DND-41 (cell line): ENCODE results near the gene CKAP2L.

Experiments
- ATAC-seq: fragments of 200-7000 bp; cut with Tn5 transposase; 3 replicates; pipeline ENCODE4 v1.9.1; 2021; ENCODE audit warnings: low read depth; ENCODE audit not compliant: insufficient read depth
- DNase-seq: peaks from one replicate; pipeline ENCODE4 v3.0.0-alpha.2; 2020
- H2AFZ ChIP-seq: 2 replicates; pipeline ENCODE4 v1.6.0; 2012; ENCODE audit warnings: low read depth, low read length
- H3K27ac ChIP-seq: 2 replicates; pipeline ENCODE4 v1.5.1; 2012; ENCODE audit warnings: low read length, inconsistent platforms
- H3K27me3 ChIP-seq: fragments of 200-600 bp; sonication (generic); 2 replicates; pipeline ENCODE4 v1.6.0; 2012; ENCODE audit warnings: low read length, mild to moderate bottlenecking, inconsistent platforms; ENCODE audit not compliant: insufficient read depth, poor library complexity
- H3K36me3 ChIP-seq: 2 replicates; pipeline ENCODE4 v1.5.1; 2012; ENCODE audit warnings: low read length, inconsistent platforms; ENCODE audit not compliant: insufficient read depth
- H3K4me1 ChIP-seq: 2 replicates; pipeline ENCODE4 v1.5.1; 2012; ENCODE audit warnings: mild to moderate bottlenecking, low read length; ENCODE audit not compliant: insufficient read depth
- H3K4me2 ChIP-seq: 2 replicates; pipeline ENCODE4 v1.6.0; 2012; ENCODE audit warnings: mild to moderate bottlenecking, moderate library complexity, low read length, inconsistent platforms; ENCODE audit not compliant: insufficient read depth
- H3K4me3 ChIP-seq, 2 experiments: fragments of 200-600 bp in 1 of 2; shearing (Covaris generic) in 1 of 2; 2 replicates each; pipeline ENCODE4 v1.5.1; 2012 to 2016; ENCODE audit warnings: inconsistent platforms in 2 of 2, low read length in 2 of 2, mild to moderate bottlenecking in 2 of 2, low read depth in 1 of 2, moderate library complexity in 1 of 2
- H3K79me2 ChIP-seq: 2 replicates; pipeline ENCODE4 v1.6.0; 2012; ENCODE audit warnings: low read length, inconsistent platforms; ENCODE audit not compliant: insufficient read depth
- H3K9ac ChIP-seq: 2 replicates; pipeline ENCODE4 v1.6.0; 2012; ENCODE audit warnings: low read depth, mild to moderate bottlenecking, inconsistent platforms, low read length, moderate library complexity
- H3K9me3 ChIP-seq: 2 replicates; pipeline ENCODE4 v1.5.1; 2012; ENCODE audit warnings: low read length, moderate library complexity, mild to moderate bottlenecking, inconsistent platforms; ENCODE audit not compliant: insufficient read depth, severe bottlenecking
- H4K20me1 ChIP-seq: 2 replicates; pipeline ENCODE4 v1.6.0; 2012; ENCODE audit warnings: low read length; ENCODE audit not compliant: insufficient read depth
- EZH2 ChIP-seq: IDR thresholded peaks from 3 replicates; pipeline ENCODE4 v1.6.1; 2012; ENCODE audit warnings: borderline replicate concordance, low read depth, mild to moderate bottlenecking, moderate library complexity, low read length, inconsistent platforms; ENCODE audit not compliant: severe bottlenecking
- TF ChIP-seq, protein P1 (sequence below): IDR thresholded peaks from 2 replicates; pipeline ENCODE4 v1.5.1; 2012; ENCODE audit warnings: borderline replicate concordance, low read length, moderate library complexity, mild to moderate bottlenecking; ENCODE audit not compliant: poor library complexity, severe bottlenecking; ENCODE audit errors: extremely low read depth

The CKAP2L gene

DNA sequence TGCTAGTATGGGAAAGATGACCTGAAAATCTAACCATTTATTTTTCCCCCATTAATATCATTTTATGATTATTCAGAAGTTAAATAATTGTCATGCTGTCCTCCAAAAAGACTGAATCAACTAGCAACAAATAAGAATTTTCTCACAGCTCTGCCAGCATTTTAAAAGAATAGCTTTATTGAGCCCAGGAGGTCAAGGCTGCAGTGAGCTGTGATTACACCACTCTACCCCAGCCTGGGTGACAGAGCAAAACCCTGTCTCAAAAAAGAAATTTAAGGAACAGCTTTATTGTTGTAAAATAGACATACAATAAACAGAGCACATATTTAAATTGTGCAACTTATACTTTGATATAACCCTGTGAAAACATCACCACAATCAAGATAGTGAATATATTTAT lies 44.7 kb upstream of the CKAP2L start:
- Histone ChIP-seq H3K36me3 (no peaks in the 10 kb centered on the region), H3K9me3 (no peaks in the 10 kb centered on the region), H3K27me3 (peaks cover 7% of the 10 kb centered on the region), H3K27ac (no peak overlapping the region), H2AFZ (no peak overlapping the region), H3K4me2 (no peak overlapping the region), H3K9ac (no peak overlapping the region), H3K79me2 (no peaks in the 10 kb centered on the region), H3K4me1 (no peaks in the 10 kb centered on the region), H3K4me3 (no peak overlapping the region), H4K20me1 (no peaks in the 10 kb centered on the region)
- no peak for TF ChIP-seq EZH2
- TF ChIP-seq, protein P1, sequence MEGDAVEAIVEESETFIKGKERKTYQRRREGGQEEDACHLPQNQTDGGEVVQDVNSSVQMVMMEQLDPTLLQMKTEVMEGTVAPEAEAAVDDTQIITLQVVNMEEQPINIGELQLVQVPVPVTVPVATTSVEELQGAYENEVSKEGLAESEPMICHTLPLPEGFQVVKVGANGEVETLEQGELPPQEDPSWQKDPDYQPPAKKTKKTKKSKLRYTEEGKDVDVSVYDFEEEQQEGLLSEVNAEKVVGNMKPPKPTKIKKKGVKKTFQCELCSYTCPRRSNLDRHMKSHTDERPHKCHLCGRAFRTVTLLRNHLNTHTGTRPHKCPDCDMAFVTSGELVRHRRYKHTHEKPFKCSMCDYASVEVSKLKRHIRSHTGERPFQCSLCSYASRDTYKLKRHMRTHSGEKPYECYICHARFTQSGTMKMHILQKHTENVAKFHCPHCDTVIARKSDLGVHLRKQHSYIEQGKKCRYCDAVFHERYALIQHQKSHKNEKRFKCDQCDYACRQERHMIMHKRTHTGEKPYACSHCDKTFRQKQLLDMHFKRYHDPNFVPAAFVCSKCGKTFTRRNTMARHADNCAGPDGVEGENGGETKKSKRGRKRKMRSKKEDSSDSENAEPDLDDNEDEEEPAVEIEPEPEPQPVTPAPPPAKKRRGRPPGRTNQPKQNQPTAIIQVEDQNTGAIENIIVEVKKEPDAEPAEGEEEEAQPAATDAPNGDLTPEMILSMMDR, result no peak
- ATAC-seq (no peak), DNase-seq (no peak)

DNA sequence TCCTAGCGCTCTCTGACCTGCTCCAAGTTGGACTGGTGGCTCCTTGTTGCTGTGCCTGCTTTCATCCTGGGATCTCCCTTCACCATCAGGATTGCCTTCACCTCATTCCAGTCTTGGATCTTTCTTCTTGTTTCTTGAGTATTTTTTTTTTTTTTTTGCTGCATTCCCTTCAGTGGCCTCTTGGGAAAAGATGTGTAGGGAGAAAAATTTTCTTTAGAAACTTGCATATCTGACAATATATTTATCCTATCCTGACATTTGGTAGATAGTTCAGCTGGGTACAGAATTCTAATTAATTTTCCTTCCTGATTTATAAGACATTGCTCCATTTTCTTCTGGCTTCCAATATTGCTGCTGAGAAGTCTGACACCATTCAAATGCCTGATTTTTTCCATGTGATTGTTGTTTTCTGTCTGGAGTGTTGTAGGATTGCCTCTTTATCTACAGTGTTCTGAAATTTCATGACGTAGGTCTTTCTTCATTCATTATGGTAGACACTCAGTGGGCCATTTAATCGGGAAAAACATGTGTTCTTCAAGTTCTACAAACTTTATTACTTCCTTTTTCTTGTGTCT lies 42.9 kb upstream of the CKAP2L start:
- no peak for DNase-seq
- Histone ChIP-seq H3K27me3 (no peaks in the 10 kb centered on the region), H3K4me1 (no peaks in the 10 kb centered on the region), H2AFZ (no peak overlapping the region), H3K4me3 (no peak overlapping the region), H3K9ac (no peak overlapping the region), H3K36me3 (no peaks in the 10 kb centered on the region), H3K9me3 (no peaks in the 10 kb centered on the region), H3K4me2 (no peak overlapping the region), H3K79me2 (no peaks in the 10 kb centered on the region), H4K20me1 (no peaks in the 10 kb centered on the region), H3K27ac (no peak overlapping the region)
- no peak for ATAC-seq
- TF ChIP-seq, protein P1, result no peak
- TF ChIP-seq EZH2, result no peak

- TF ChIP-seq, protein P1, result no peak
- TF ChIP-seq EZH2, result no peak
- DNase-seq (no peak), ATAC-seq (no peak)
- no peaks in the 10 kb centered on the region for H3K9me3 ChIP-seq
- H2AFZ ChIP-seq, result no peak overlapping the region
- no peak overlapping the region for H3K4me2 ChIP-seq
- H3K79me2 ChIP-seq, result no peaks in the 10 kb centered on the region
- H4K20me1 ChIP-seq, result no peaks in the 10 kb centered on the region
- H3K27ac ChIP-seq, result no peak overlapping the region
- H3K4me1 ChIP-seq, result no peaks in the 10 kb centered on the region
- no peak overlapping the region for H3K9ac ChIP-seq
- H3K4me3 ChIP-seq, result no peak overlapping the region
- H3K27me3 ChIP-seq, result no peaks in the 10 kb centered on the region
- no peaks in the 10 kb centered on the region for H3K36me3 ChIP-seq
Measured at GRCh38 chr2:112805542-112805941, 41.1 kb upstream of the CKAP2L start.

DNA sequence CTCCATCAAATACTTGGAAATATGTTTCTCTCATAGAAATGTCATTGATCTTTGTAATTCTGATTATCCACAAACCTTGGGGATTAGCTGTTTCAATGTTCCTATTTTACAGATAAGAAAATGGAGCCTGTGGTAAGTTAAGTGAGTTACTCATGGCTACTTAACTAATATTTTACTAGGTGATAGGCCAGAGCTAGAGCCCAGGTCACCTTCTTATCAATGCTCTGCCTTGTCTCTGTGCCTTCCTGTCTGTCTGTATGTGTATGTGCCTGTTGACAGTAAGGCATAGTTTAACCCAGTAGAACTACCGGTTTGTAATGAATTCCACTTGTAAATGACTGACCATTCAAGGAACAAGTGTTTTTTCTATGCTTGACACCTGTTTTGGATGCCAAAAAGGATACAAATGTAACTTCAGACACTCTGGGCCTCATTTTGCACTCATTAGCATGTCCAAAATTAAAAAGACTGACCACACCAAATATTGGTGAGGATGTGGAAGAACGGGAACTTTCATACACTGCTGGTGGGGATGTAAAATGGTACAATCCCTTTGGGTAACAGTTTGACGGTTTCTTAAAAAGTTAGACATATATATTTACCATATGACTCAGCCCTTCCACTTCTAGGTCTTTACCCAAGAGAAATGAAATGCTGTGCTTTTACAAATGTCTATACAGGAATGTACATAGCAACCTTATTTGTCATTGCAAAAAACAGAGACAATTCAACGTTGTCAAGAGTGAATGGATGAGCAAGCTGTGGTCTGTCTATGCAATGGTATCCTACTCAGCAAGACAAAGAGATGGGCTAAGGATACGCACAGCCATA lies 39.5 kb upstream of the CKAP2L start:
- ATAC-seq (no peak), DNase-seq (no peak)
- Histone ChIP-seq H4K20me1 (no peaks in the 10 kb centered on the region), H3K9ac (no peak overlapping the region), H3K79me2 (no peaks in the 10 kb centered on the region), H3K27me3 (no peaks in the 10 kb centered on the region), H3K4me3 (no peak overlapping the region), H2AFZ (no peak overlapping the region), H3K36me3 (no peaks in the 10 kb centered on the region), H3K27ac (no peak overlapping the region), H3K4me1 (no peaks in the 10 kb centered on the region), H3K4me2 (no peak overlapping the region), H3K9me3 (no peaks in the 10 kb centered on the region)
- no peak for TF ChIP-seq EZH2
- TF ChIP-seq, protein P1, result no peak
